H9 (cell line): ENCODE data around the gene PYGO2. TPM values are rescaled to one million over a fixed set of nuclear protein-coding genes. Genes with fewer than 3 reads are reported as not detected.

Experiments
- DNase-seq: peaks from one replicate; pipeline ENCODE4 v3.0.0-alpha.2; 2017
- H2AFZ ChIP-seq: one replicate; pipeline ENCODE4 v1.6.1; 2013; ENCODE audit warnings: mild to moderate bottlenecking, low read length, control low read depth, moderate library complexity
- H2AK5ac ChIP-seq: 2 replicates; pipeline ENCODE4 v1.6.1; 2013; ENCODE audit warnings: low read length, control low read depth, mixed read lengths; ENCODE audit not compliant: insufficient read length
- H2BK120ac ChIP-seq: one replicate; pipeline ENCODE4 v1.6.1; 2013; ENCODE audit warnings: low read depth, mild to moderate bottlenecking, low read length, control low read depth, inconsistent platforms; ENCODE audit not compliant: poor library complexity, severe bottlenecking
- H2BK12ac ChIP-seq: 2 replicates; pipeline ENCODE4 v1.6.1; 2013; ENCODE audit warnings: low read length, control low read depth, mixed read lengths, low read depth; ENCODE audit not compliant: insufficient read length
- H2BK15ac ChIP-seq: 2 replicates; pipeline ENCODE4 v1.6.1; 2013; ENCODE audit warnings: low read depth, low read length, control low read depth
- H2BK20ac ChIP-seq: one replicate; pipeline ENCODE4 v1.6.1; 2013; ENCODE audit warnings: low read depth, mild to moderate bottlenecking, low read length, control low read depth, inconsistent platforms; ENCODE audit not compliant: poor library complexity, severe bottlenecking
- H2BK5ac ChIP-seq: 2 replicates; pipeline ENCODE4 v1.6.1; 2013; ENCODE audit warnings: low read length, control low read depth, mixed read lengths; ENCODE audit not compliant: insufficient read length
- H3K14ac ChIP-seq: 2 replicates; pipeline ENCODE4 v1.6.1; 2013; ENCODE audit warnings: low read length, control low read depth; ENCODE audit not compliant: insufficient read depth
- H3K18ac ChIP-seq: 2 replicates; pipeline ENCODE4 v1.6.1; 2013; ENCODE audit warnings: low read depth, mild to moderate bottlenecking, mixed read lengths, low read length, control low read depth; ENCODE audit not compliant: insufficient read length
- H3K23ac ChIP-seq: 2 replicates; pipeline ENCODE4 v1.6.1; 2013; ENCODE audit warnings: low read length, control low read depth, mixed read lengths, low read depth; ENCODE audit not compliant: insufficient read length
- H3K23me2 ChIP-seq: 2 replicates; pipeline ENCODE4 v1.6.1; 2013; ENCODE audit warnings: low read depth, mild to moderate bottlenecking, mixed read lengths, low read length, control low read depth; ENCODE audit not compliant: insufficient read length, poor library complexity, severe bottlenecking
- H3K27ac ChIP-seq: 2 replicates; pipeline ENCODE4 v1.5.1; 2013; ENCODE audit warnings: low read length, control low read depth, mixed read lengths, low read depth; ENCODE audit not compliant: insufficient read length
- H3K27me3 ChIP-seq: 2 replicates; pipeline ENCODE4 v1.6.1; 2013; ENCODE audit warnings: low read length, control low read depth, inconsistent platforms; ENCODE audit not compliant: insufficient read depth
- H3K4ac ChIP-seq: 2 replicates; pipeline ENCODE4 v1.6.1; 2013; ENCODE audit warnings: low read depth, mild to moderate bottlenecking, control low read depth, inconsistent platforms, low read length, moderate library complexity
- H3K4me1 ChIP-seq: 2 replicates; pipeline ENCODE4 v1.6.1; 2013; ENCODE audit warnings: low read length, control low read depth, inconsistent platforms; ENCODE audit not compliant: insufficient read depth
- H3K4me2 ChIP-seq: 2 replicates; pipeline ENCODE4 v1.6.1; 2013; ENCODE audit warnings: low read length, control low read depth, mixed read lengths; ENCODE audit not compliant: insufficient read length, insufficient read depth
- H3K56ac ChIP-seq: 2 replicates; pipeline ENCODE4 v1.6.1; 2013; ENCODE audit warnings: low read depth, mild to moderate bottlenecking, mixed read lengths, low read length, control low read depth; ENCODE audit not compliant: insufficient read length
- H3K79me1 ChIP-seq: 2 replicates; pipeline ENCODE4 v1.6.1; 2013; ENCODE audit warnings: low read depth, mild to moderate bottlenecking, moderate library complexity, low read length, control low read depth, inconsistent platforms; ENCODE audit not compliant: insufficient read depth, poor library complexity, severe bottlenecking
- H3K79me2 ChIP-seq: 2 replicates; pipeline ENCODE4 v1.6.1; 2013; ENCODE audit warnings: low read length, control low read depth, inconsistent platforms; ENCODE audit not compliant: insufficient read depth
- H3K9ac ChIP-seq: 2 replicates; pipeline ENCODE4 v1.6.1; 2013; ENCODE audit warnings: low read length, control low read depth, mixed read lengths; ENCODE audit not compliant: insufficient read length; ENCODE audit errors: extremely low read depth
- H3K9me3 ChIP-seq: one replicate; pipeline ENCODE4 v1.6.1; 2013; ENCODE audit warnings: low read depth, low read length, inconsistent platforms; ENCODE audit not compliant: control insufficient read depth
- H3T11ph ChIP-seq: one replicate; pipeline ENCODE4 v1.6.1; 2013; ENCODE audit warnings: mild to moderate bottlenecking, low read length, control low read depth, inconsistent platforms
- H4K20me1 ChIP-seq: one replicate; pipeline ENCODE4 v1.6.1; 2013; ENCODE audit not compliant: control insufficient read depth, insufficient read length, insufficient read depth
- H4K5ac ChIP-seq: 2 replicates; pipeline ENCODE4 v1.6.1; 2013; ENCODE audit warnings: low read depth, mild to moderate bottlenecking, mixed read lengths, low read length, control low read depth; ENCODE audit not compliant: insufficient read length
- H4K8ac ChIP-seq: replicated peaks from 2 replicates; pipeline ENCODE4 v1.6.1; 2013; ENCODE audit warnings: low read length, control low read depth, mixed read lengths, low read depth; ENCODE audit not compliant: insufficient read length
- H4K91ac ChIP-seq: 2 replicates; pipeline ENCODE4 v1.6.1; 2013; ENCODE audit warnings: low read depth, mild to moderate bottlenecking, moderate library complexity, mixed read lengths, low read length, control low read depth; ENCODE audit not compliant: insufficient read length
- H3K27ac Mint-ChIP-seq, 3 experiments: 2 replicates in 2 of 3; 3 replicates in 1 of 3; pipeline ENCODE4 v1.8.0; 2020 to 2021; ENCODE audit warnings: mixed read lengths in 3 of 3, mild to moderate bottlenecking in 1 of 3, moderate library complexity in 1 of 3
- H3K27me3 Mint-ChIP-seq: 2 replicates; pipeline ENCODE4 v1.8.0; 2021; ENCODE audit warnings: low read depth, mild to moderate bottlenecking, moderate library complexity, mixed read lengths
- H3K36me3 Mint-ChIP-seq, 3 experiments: 2 replicates in 2 of 3; 3 replicates in 1 of 3; pipeline ENCODE4 v1.8.0; 2020 to 2021; ENCODE audit warnings: low read depth in 3 of 3, mixed read lengths in 3 of 3; ENCODE audit not compliant: insufficient read depth in 1 of 3
- H3K4me1 Mint-ChIP-seq, 2 experiments: 2 replicates each; pipeline ENCODE4 v1.8.0; 2020; ENCODE audit warnings: mixed read lengths in 2 of 2
- H3K4me3 Mint-ChIP-seq, 2 experiments: 2 replicates in 1 of 2; 3 replicates in 1 of 2; pipeline ENCODE4 v1.8.0; 2020 to 2021; ENCODE audit warnings: mild to moderate bottlenecking in 2 of 2, mixed read lengths in 2 of 2, moderate library complexity in 1 of 2
- H3K9me3 Mint-ChIP-seq, 2 experiments: 2 replicates in 1 of 2; 3 replicates in 1 of 2; pipeline ENCODE4 v1.8.0; 2020; ENCODE audit warnings: mild to moderate bottlenecking in 2 of 2, mixed read lengths in 2 of 2, moderate library complexity in 1 of 2
- CTCF ChIP-seq: fragments of 200-600 bp; sonication (generic); conservative IDR thresholded peaks from 3 replicates; pipeline ENCODE4 v1.8.0; 2021; ENCODE audit warnings: antibody characterized with exemption, mild to moderate bottlenecking
- WGBS: extraction: QIAGEN DNeasy Blood & Tissue Kit; methylation state at CpG from one replicate; pipeline ENCODE4 v1.1.7; 2013; ENCODE audit warnings: missing lambda C conversion rate, low lambda C conversion rate, mixed read lengths; ENCODE audit not compliant: insufficient read length; ENCODE audit errors: extremely low coverage; 5-methylcytosine and 5-hydroxymethylcytosine counted together
- total RNA-seq: library from RNA; stranded (reverse); gene quantifications from 2 replicates; pipeline ENCODE4 v1.2.1, GENCODE V29; 2021

The PYGO2 gene
- total RNA-seq, 1 experiment from 2014 or later: 38.7 TPM

- Histone ChIP-seq H4K20me1 (no peaks in the 10 kb centered on the region), H3K79me1 (peaks cover 2% of the 10 kb centered on the region), H4K8ac (no peak overlapping the region), H4K91ac (no peak overlapping the region), H2AK5ac (no peak overlapping the region), H3K9me3 (no peaks in the 10 kb centered on the region), H3K23me2 (no peaks in the 10 kb centered on the region), H3K4ac (no peak overlapping the region), H3K27ac (no peak overlapping the region), H3K4me2 (no peak overlapping the region), H2BK12ac (no peak overlapping the region), H3K23ac (no peak overlapping the region), H3K56ac (no peak overlapping the region), H2BK5ac (no peak overlapping the region), H2AFZ (no peak overlapping the region), H2BK120ac (no peak overlapping the region), H3K79me2 (no peaks in the 10 kb centered on the region), H2BK20ac (no peak overlapping the region), H3T11ph (no peak overlapping the region), H3K9ac (no peak overlapping the region), H3K14ac (no peak overlapping the region), H3K27me3 (no peaks in the 10 kb centered on the region), H3K4me1 (no peaks in the 10 kb centered on the region; the same call in 1 of the 2 replicates), H2BK15ac (no peak overlapping the region), H4K5ac (no peak overlapping the region), H3K18ac (no peak overlapping the region)
- H3K4me3 Mint-ChIP-seq: no peak overlapping the region
- WGBS: no CpG with 5 or more reads among the region's 8 CpGs
- H3K36me3 Mint-ChIP-seq: peaks cover 33 to 55% (median 52%) of the 10 kb centered on the region in 3 experiments
- peaks cover 8 to 10% of the 10 kb centered on the region in 2 experiments; a peak in 3 of 4 replicates for H3K4me1 Mint-ChIP-seq
- DNase-seq: no peak
- peak overlapping the region in 1 of 3 experiments; percentile 44; a peak in 1 of 7 replicates for H3K27ac Mint-ChIP-seq
- TF ChIP-seq CTCF: no peak
- no peaks in the 10 kb centered on the region for H3K27me3 Mint-ChIP-seq
- no peaks in the 10 kb centered on the region for H3K9me3 Mint-ChIP-seq
Observed at GRCh38 chr1:154990276-154990675, 28.7 kb upstream of the PYGO2 start.
